ENCODE measurements around the gene PRDM16. TPM values are rescaled to one million over a fixed set of nuclear protein-coding genes. Genes with fewer than 3 reads are reported as not detected.

Gene PRDM16
- total RNA-seq, 1 donor from 2014 or later: 18.3 TPM

DNA sequence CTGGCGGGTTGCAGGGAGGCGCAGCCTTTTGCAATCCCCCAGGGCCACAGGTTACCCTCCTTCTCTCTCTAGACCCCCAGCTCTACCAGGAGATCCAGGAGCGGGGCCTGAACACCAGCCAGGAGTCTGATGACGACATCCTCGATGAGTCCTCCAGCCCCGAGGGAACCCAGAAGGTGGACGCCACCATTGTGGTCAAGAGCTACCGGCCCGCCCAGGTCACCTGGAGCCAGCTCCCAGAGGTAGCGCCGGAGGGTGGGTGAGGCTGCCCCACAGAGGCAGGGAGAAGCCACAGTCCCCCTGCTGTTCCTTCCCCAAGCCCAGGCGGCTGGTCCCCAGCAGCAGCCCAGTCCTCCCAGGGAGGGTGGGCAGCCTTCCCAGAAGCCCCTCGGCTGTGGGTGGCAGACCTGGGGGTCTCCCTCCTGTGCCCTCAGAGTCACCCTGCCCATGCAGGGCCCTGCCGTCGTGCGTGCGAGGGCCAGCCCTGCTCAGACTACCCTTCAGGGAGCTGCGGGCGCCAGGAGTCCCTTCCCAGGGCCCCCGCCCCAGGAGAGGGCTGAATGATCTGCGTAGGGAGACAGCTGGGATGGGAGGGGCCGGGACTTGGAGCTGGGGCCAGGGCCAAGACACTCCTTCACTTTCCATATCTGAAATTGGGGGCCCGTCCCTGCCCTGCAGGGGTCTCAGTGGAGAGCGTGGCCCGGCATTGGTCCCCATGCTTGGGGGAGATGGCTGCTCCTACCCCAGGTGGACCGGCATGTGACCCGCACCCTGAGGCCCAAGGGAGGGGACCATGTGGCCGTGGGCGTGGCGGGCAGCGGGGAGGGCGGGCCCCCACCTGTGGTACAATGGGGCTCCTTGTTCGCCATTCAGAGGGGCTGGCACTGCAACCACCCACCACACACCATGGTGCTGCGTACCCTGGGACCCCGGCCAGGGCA is 398.4 kb downstream of the PRDM16 start:
- Mint-ChIP-seq H3K27me3 (ENCODE audit: low read depth) (no peaks in the 10 kb centered on the region), H3K9me3 (ENCODE audit: low read depth) (no peaks in the 10 kb centered on the region), H3K4me3 (ENCODE audit: unreplicated experiment) (no peak overlapping the region)

DNA sequence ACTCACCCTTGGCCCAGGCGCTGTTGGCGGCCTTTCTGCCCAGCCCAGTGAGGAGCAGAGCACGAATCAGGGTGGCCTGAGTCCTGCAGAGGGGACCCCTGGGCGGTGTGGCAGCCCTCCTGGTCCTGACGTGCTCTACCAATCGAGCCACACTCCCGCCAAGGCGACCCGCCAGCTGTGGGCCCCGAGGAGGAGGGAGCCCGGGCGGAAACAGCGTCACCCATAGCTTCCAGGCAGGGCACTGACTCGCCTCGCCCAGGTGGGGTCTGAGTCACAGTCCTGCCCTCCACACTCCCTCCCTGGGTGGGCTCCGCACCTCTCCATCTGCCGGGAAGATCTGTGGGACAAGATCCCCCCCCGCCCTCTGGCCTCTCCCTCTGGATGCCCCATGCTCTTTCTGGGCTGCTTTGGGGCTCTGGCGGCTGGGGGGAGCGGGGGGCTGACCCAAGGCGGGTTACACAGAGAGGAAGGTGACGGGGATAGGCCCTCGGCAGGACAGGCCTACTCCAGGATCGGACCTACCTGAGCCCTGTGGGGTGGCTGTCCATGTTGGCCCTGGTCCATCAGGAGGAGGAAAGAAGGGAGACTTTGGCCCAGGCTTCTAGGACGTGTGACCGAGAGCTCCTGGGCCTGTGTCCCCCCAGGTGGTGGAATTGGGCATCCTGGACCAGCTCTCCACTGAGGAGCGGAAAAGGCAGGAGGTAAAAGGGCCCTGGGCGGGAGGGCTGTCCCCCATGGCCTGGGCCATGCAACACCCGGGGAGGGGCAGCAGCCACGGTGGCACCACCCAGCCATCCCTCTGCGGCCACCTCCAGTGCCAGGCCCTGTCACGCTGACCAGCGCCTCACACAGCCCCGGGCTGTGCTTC is 399.5 kb downstream of the PRDM16 start:
- peaks cover 29% of the 10 kb centered on the region for H3K4me1 Mint-ChIP-seq (ENCODE audit: low read depth)
- H3K4me3 Mint-ChIP-seq (ENCODE audit: unreplicated experiment): no peak overlapping the region
- H3K27ac Mint-ChIP-seq (ENCODE audit: unreplicated experiment): no peak overlapping the region
- no peaks in the 10 kb centered on the region for H3K9me3 Mint-ChIP-seq (ENCODE audit: low read depth)
- TF ChIP-seq, protein P1, sequence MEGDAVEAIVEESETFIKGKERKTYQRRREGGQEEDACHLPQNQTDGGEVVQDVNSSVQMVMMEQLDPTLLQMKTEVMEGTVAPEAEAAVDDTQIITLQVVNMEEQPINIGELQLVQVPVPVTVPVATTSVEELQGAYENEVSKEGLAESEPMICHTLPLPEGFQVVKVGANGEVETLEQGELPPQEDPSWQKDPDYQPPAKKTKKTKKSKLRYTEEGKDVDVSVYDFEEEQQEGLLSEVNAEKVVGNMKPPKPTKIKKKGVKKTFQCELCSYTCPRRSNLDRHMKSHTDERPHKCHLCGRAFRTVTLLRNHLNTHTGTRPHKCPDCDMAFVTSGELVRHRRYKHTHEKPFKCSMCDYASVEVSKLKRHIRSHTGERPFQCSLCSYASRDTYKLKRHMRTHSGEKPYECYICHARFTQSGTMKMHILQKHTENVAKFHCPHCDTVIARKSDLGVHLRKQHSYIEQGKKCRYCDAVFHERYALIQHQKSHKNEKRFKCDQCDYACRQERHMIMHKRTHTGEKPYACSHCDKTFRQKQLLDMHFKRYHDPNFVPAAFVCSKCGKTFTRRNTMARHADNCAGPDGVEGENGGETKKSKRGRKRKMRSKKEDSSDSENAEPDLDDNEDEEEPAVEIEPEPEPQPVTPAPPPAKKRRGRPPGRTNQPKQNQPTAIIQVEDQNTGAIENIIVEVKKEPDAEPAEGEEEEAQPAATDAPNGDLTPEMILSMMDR (IDR thresholded peaks at IDR 0.05): no peak
- H3K27me3 Mint-ChIP-seq (ENCODE audit: low read depth): no peaks in the 10 kb centered on the region
- peak; percentile 94 for DNase-seq (ENCODE audit: low spot score)
- no peaks in the 10 kb centered on the region for H3K36me3 Mint-ChIP-seq (ENCODE audit: low read depth)

More for the DNA sequence above, 398.4 kb downstream of the PRDM16 start:
- Mint-ChIP-seq H3K36me3 (ENCODE audit: low read depth) (no peaks in the 10 kb centered on the region), H3K27ac (ENCODE audit: unreplicated experiment) (no peak overlapping the region), H3K4me1 (ENCODE audit: low read depth) (peaks cover 22% of the 10 kb centered on the region)
- TF ChIP-seq, protein P1 (IDR thresholded peaks at IDR 0.05): no peak
- peak; percentile 84 for DNase-seq (ENCODE audit: low spot score)

DNA sequence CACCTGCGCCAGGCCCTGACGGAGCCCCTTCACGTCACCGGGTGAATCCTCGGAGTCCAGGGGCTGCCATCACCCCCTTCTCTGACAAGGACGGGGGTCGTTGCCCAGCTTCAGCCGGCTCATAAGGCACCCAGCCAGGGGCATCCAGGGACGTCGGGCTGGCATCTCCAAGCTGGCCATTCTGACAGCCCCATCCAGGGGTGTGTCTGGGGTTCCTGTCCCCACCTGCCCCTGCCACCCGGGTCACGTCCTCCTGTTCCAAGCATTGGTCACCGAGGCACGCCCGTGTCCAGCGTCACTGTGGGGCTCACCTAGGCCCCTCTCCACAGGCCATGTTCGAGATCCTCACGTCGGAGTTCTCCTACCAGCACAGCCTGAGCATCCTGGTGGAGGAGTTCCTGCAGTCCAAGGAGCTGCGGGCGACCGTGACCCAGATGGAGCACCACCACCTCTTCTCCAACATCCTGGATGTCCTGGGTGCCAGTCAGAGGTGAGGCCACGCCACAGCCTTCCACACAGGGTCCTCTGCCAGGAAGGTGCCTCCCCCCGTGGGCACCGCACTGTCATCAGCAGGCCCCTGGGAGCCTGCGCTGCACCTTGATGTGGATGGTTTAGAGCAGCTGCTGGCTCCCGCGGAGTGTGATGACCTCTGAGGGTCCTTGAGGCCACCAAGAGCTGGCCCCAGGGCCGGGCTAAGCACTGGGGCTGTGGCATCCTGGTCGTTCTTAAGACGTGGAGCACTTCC is 400.3 kb downstream of the PRDM16 start:
- Mint-ChIP-seq H3K4me3 (ENCODE audit: unreplicated experiment) (no peak overlapping the region), H3K9me3 (ENCODE audit: low read depth) (no peaks in the 10 kb centered on the region), H3K36me3 (ENCODE audit: low read depth) (no peaks in the 10 kb centered on the region), H3K27ac (ENCODE audit: unreplicated experiment) (no peak overlapping the region), H3K27me3 (ENCODE audit: low read depth) (no peaks in the 10 kb centered on the region), H3K4me1 (ENCODE audit: low read depth) (peaks cover 35% of the 10 kb centered on the region)
- TF ChIP-seq, protein P1 (IDR thresholded peaks at IDR 0.05): no peak
- peak; percentile 83 for DNase-seq (ENCODE audit: low spot score)

DNA sequence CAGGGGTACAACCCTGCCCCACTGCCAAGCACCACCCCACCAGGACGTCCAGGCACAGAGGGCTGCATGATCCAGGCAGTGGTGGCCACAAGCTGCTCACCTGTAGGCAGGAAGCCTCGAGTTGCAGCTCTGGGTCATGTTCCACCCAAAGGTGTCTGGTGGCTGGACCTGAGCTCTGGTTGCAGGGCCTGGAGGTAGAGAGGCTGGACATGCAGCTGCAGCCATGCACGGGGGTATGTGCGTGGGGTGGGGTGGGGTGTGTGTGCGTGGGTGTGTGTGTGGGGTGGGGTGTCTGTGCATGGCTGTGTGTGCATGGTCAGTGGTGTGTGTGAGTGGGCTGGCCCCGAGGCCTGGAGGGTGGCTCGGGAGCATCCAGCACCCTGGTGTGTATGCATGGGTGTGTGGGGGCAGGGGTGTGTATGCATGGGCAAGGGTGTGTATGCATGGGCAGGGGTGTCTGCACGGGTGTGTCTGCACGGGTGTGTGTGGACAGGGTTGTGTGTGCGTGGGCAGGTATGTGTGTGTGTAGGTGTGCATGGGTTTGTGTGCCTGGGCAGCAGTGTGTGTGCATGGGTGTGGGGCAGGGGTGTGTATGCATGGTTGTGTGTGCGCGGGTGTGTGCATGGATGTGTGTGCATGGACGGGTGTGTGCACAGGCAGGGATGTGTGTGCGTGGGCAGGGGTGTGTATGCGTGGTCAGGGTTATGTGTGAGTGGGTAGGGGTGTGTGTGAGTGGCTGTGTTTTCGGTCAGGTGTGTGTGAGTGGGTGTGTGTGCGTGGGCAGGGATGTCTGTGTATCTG is 401.0 kb downstream of the PRDM16 start:
- peak; percentile 88 for DNase-seq (ENCODE audit: low spot score)
- Mint-ChIP-seq H3K4me1 (ENCODE audit: low read depth) (peaks cover 35% of the 10 kb centered on the region), H3K9me3 (ENCODE audit: low read depth) (no peaks in the 10 kb centered on the region), H3K36me3 (ENCODE audit: low read depth) (no peaks in the 10 kb centered on the region), H3K27me3 (ENCODE audit: low read depth) (no peaks in the 10 kb centered on the region), H3K4me3 (ENCODE audit: unreplicated experiment) (no peak overlapping the region), H3K27ac (ENCODE audit: unreplicated experiment) (no peak overlapping the region)
- TF ChIP-seq, protein P1 (IDR thresholded peaks at IDR 0.05): no peak
